HCEC 1CT (cell line): ENCODE results near the gene MISP.

Experiments used
- DNase-seq: peaks from one replicate; pipeline ENCODE4 v3.0.0-alpha.2; 2017

The MISP gene

DNA sequence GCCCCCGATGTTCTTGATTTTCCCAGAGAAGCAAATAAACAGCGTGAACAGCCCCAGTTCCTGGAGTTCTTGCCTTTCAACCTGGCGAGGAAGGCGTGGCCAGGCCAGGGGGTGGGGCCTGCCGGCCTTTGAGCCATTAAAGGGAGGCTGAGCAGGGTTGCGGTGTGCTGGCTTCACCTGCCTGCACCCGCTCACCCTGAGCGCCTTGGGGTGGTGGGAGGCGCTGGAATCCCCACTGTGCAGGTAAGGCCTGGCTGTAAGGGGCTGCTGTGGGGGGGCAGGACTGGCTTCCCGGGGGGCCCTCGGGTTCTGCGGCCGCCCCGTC, 2.7 kb upstream of the MISP start:
- DNase-seq: no peak

- no peak for DNase-seq
Measured at GRCh38 chr19:749811-750210, 1.1 kb upstream of the MISP start.

GRCh38 chr19:751501-752341, 809 bp downstream of the MISP start:
- peak; percentile 88 for DNase-seq

DNA sequence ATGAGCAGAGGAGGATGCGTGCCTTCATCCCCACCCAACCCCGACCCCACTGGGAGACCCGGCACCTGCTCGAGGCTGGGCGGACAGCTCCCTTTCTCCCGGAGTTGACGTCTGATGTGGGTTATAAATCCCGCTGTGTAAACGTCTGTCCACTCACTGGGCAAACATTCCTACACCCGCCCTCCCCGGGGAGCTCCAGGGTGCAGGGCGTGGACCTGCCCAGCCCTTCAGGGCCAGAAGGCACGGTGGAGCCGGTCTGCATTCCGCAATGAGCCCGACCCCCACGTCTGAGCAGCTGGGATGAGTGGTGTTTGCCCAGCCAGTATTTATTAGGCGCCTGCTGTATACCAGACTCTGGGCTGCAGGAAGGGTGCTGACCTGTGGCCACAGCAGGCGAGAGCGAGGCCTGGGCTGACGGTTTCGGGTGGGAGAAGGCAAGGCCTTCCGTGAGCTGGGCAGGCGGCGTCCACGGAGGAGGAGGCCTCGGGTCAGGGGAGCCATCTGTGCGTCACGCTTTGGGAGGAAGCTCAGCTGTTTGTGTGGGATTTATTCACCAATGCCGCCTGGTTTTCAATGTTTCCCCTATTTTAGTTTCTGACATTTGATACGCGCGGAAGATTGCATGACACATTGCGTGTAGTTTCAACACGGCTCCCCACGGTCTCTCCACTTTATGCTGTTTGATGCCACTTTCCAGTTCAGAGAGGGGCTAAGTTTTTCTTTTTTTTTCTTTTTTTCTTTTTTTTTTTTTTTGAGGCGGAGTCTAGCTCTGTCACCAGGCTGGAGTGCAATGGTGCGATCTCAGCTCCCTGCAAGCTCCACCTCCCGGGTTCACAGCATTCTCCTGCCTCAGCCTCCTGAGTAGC, 2.0 kb downstream of the MISP start:
- DNase-seq: peak; percentile 87

DNA sequence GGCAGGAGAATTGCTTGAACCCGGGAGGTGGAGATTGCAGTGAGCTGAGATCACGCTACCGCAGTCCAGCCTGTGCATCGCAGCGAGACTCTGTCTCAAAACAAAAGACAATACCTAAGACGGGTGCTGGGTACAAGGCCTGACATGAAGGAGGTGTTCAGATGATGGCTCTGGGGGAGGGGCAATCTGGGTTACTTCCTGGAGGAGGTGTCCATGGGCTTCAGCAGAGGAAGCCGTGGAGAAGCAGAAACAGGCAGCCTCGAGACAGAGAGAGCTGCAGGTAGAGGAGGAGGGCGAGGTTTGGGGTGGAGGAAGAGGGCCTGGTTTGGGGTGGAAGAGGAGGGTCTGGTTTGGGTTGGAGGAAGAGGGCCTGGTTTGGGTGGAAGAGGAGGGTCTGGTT, 3.6 kb downstream of the MISP start:
- no peak for DNase-seq

- no peak for DNase-seq
Measured at GRCh38 chr19:755063-755462, 4.2 kb downstream of the MISP start.

DNA sequence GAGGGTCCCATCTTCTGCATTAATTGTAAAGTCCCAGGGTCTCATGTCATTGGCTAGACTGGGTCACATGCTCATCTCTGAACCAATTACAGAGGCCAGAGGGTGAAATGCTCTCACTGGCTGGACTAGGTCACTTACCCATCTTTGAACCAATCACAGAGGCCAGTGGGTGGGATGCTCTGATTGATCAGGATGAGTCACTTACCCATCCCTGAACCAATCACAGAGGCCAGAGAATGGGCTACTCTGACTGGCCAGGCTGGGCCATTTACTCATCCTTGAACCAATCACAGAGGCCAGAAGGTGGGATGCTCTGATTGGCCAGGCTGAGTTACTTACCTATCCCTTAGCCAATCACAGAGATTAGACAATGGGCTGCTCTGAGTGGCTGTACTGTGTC, 5.3 kb downstream of the MISP start:
- DNase-seq: peak; percentile 38

DNA sequence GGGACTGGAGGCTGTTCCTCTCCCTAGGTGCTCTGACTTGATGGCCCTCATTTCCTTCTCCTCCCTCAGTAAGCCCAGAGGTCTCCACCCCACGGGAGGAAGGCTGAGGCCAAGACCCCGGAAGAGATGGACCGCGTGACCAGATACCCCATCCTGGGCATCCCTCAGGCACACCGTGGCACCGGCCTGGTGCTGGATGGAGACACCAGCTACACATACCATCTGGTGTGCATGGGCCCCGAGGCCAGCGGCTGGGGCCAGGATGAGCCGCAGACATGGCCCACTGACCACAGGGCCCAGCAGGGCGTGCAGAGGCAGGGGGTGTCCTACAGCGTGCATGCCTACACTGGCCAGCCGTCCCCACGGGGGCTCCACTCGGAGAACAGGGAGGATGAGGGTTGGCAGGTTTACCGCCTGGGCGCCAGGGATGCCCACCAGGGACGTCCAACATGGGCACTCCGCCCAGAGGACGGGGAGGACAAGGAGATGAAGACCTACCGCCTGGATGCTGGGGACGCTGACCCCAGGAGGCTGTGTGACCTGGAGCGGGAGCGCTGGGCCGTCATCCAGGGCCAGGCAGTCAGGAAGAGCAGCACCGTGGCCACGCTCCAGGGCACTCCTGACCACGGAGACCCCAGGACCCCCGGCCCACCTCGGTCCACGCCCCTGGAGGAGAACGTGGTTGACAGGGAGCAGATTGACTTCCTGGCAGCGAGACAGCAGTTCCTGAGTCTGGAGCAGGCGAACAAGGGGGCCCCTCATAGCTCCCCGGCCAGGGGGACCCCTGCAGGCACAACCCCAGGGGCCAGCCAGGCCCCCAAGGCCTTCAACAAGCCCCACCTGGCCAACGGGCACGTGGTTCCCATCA, 6.1 kb downstream of the MISP start:
- no peak for DNase-seq

DNA sequence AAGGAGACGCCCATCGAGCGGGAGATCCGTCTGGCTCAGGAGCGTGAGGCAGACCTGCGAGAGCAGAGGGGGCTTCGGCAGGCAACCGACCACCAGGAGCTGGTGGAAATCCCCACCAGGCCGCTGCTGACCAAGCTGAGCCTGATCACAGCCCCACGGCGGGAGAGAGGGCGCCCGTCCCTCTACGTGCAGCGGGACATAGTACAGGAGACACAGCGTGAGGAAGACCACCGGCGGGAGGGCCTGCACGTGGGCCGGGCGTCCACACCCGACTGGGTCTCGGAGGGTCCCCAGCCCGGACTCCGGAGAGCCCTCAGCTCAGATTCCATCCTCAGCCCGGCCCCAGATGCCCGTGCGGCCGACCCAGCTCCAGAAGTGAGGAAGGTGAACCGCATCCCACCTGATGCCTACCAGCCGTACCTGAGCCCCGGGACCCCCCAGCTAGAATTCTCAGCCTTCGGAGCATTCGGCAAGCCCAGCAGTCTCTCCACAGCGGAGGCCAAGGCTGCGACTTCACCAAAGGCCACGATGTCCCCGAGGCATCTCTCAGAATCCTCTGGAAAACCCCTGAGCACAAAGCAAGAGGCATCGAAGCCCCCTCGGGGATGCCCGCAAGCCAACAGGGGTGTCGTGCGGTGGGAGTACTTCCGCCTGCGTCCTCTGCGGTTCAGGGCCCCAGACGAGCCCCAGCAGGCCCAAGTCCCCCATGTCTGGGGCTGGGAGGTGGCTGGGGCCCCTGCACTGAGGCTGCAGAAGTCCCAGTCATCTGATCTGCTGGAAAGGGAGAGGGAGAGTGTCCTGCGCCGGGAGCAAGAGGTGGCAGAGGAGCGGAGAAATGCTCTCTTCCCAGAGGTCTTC, 7.1 kb downstream of the MISP start:
- no peak for DNase-seq

GRCh38 chr19:763181-763580, 12.3 kb downstream of the MISP start:
- DNase-seq: no peak

- DNase-seq: no peak
Measured at GRCh38 chr19:763869-764268, 13.0 kb downstream of the MISP start.

- DNase-seq: no peak
Measured at GRCh38 chr19:764301-764700, 13.4 kb downstream of the MISP start.

- DNase-seq: no peak
Measured at GRCh38 chr19:765179-765738, 14.3 kb downstream of the MISP start.

DNA sequence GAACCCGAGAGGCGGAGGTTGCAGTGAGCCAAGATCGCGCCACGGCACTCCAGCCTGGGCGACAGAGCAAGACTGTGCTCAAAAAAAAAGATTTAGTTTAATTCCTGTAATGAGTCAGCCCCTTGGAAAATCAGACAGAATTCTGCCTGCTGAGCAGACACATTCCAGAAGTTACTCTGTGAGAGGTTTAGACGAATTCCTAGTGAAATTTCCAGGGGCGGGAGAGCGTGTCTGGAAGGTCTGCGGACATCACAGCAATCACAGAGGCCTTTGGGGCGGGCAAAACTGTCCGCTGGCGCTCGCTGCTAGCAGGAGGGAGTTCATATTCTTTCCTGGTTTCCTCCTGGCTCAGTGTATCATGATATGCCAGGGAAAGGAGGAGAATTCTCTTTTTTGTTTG, 17.5 kb downstream of the MISP start:
- peak; percentile 55 for DNase-seq

DNA sequence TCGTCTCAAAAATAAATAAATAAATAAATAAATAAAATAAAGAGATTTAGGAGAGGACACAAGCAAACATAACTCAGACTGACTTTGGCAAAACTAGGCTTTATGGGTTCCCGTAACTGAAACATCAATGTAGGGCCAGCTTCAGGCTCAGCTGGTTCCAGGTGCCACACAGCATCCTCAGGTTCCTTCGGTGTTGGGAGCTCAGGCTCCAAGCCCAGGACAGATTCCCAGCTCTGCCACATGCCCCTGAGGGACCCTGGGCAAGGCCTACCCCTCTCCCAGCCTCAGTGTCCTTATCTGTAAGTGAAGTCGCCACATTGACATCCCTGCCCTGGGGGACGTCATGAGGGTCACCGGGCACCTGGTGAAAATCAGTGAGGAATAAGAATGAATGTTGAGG, 18.7 kb downstream of the MISP start:
- DNase-seq: no peak

DNA sequence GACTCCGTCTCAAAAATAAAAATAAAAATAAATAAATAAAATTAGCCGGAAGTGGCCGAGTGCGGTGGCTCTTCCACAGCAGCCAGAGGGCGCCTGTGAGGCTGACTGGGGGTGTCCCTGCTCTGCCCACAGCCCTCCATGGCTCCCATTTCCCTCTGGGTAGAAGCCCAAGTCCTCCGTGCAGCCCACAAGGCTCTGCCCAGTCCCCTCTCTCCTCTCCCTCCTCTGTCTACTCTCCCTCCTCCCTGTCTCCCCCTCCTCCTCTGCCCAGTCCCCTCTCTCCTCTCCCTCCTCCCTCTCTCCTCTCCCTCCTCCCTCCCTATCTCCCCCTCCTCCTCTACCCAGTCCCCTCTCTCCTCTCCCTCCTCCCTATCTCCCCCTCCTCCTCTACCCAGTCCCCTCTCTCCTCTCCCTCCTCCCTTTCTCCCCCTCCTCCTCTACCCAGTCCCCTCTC, 20.4 kb downstream of the MISP start:
- peak; percentile 55 for DNase-seq

- DNase-seq: no peak
Measured at GRCh38 chr19:772063-772462, 21.2 kb downstream of the MISP start.

- no peak for DNase-seq
Measured at GRCh38 chr19:772730-773436, 22.0 kb downstream of the MISP start.

DNA sequence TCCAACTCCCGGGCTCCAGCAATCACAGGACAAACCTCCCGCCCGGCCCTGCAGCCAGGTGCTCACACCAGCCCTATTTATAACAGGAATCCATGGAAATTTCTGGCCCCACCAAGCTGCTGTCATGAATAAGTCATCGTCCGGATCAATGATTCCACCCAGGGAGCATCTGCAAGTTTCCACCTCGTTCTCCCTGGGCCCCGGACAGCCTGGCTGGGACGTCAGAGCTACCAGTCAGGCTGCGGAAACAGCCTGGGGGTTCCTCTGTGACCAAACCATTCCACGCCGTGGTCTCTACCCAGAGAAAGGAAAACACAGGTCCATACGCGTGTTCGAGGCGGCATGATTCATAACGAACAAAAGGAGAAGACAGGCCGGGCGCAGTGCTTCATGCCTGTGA, 25.6 kb downstream of the MISP start:
- no peak for DNase-seq

DNA sequence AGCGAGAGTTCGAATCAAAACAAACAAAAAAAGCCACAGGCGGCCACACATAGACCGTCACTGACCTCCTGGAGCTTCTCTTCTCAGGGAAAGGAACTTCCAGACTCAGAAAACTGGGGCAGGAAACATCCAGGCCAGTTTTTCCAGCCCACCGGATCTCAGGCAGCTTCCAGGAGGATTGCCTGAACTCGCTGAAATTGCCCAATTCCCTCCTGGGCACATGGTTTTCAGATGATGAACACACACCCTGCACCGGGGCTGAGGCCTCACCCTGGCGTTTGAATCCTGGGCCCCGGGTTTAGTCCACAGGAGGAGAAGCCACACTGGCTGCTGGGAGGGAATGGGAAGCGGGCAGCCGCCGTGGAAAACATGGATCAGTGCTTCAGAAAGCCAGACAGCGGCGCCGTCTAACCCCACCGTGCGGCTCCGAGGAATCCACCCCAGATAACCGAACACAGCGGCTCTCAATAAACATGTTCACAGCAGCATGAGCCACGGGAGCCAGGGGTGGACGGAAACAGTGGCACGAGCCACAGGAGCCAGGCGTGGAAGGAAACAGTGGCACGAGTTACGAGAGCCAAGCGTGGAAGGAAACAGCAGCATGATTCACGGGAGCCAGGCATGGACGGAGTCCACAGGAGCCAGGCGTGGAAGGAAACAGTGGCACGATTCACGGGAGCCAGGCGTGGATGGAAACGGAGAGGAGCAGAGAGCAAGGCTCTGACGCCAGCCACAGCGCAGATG, 28.2 kb downstream of the MISP start:
- peak; percentile 95 for DNase-seq
